Measurements from ENCODE around the gene UGT1A4. TPM values are rescaled to one million over a fixed set of nuclear protein-coding genes. Genes with fewer than 3 reads are reported as not detected.

UGT1A4 gene
- total RNA-seq, 1 donor, result not detected

DNA sequence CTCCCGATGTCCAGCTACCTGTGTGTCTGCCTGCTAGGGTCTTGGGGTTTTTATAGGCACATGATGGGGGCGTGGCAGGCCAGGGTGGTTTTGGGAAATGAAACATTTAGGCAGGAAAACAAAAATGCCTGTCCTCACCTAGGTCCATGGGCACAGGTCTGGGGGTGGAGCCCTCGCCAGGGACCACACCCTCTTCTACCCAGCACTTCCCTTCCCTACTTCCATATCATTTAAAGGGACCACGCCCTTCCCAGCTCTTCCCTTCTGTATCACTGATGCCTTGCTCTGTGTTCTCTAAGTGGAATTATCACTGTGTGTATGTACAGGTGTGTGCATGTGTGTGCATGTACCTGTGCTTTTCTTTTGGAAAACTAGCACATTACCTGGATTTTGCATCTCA is 47.9 kb downstream of the UGT1A4 start:
- H3K4me3 ChIP-seq (ENCODE audit: insufficient read depth, low read length), result no peak overlapping the region
- no peak overlapping the region for H3K4me2 ChIP-seq (ENCODE audit: insufficient read depth, low read length)
- H3K79me2 ChIP-seq (ENCODE audit: insufficient read depth, low read length), result no peaks in the 10 kb centered on the region
- no peaks in the 10 kb centered on the region for H3K27me3 ChIP-seq (ENCODE audit: insufficient read depth, low read length)
- TF ChIP-seq, protein P1, sequence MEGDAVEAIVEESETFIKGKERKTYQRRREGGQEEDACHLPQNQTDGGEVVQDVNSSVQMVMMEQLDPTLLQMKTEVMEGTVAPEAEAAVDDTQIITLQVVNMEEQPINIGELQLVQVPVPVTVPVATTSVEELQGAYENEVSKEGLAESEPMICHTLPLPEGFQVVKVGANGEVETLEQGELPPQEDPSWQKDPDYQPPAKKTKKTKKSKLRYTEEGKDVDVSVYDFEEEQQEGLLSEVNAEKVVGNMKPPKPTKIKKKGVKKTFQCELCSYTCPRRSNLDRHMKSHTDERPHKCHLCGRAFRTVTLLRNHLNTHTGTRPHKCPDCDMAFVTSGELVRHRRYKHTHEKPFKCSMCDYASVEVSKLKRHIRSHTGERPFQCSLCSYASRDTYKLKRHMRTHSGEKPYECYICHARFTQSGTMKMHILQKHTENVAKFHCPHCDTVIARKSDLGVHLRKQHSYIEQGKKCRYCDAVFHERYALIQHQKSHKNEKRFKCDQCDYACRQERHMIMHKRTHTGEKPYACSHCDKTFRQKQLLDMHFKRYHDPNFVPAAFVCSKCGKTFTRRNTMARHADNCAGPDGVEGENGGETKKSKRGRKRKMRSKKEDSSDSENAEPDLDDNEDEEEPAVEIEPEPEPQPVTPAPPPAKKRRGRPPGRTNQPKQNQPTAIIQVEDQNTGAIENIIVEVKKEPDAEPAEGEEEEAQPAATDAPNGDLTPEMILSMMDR (IDR thresholded peaks at IDR 0.05; ENCODE audit: extremely low read depth, low read depth, low read length), result no peak
- H3K27ac ChIP-seq (ENCODE audit: low read depth, low read length), result no peak overlapping the region
- no peaks in the 10 kb centered on the region for H3K36me3 ChIP-seq (ENCODE audit: insufficient read depth, low read length)
- H3K9me3 ChIP-seq (ENCODE audit: low read depth, low read length), result no peaks in the 10 kb centered on the region
- no peaks in the 10 kb centered on the region for H4K20me1 ChIP-seq (ENCODE audit: insufficient read depth, low read length)
- H2AFZ ChIP-seq (ENCODE audit: low read length), result no peak overlapping the region
- peaks cover 20% of the 10 kb centered on the region for H3K4me1 ChIP-seq (ENCODE audit: insufficient read depth, low read length)
- no peak for DNase-seq (ENCODE audit: insufficient read length, low spot score, missing footprints)

DNA sequence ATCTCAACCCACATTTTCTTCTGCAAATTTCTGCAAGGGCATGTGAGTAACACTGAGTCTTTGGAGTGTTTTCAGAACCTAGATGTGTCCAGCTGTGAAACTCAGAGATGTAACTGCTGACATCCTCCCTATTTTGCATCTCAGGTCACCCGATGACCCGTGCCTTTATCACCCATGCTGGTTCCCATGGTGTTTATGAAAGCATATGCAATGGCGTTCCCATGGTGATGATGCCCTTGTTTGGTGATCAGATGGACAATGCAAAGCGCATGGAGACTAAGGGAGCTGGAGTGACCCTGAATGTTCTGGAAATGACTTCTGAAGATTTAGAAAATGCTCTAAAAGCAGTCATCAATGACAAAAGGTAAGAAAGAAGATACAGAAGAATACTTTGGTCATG is 49.5 kb downstream of the UGT1A4 start:
- no peaks in the 10 kb centered on the region for H3K9me3 ChIP-seq (ENCODE audit: low read depth, low read length)
- H3K4me3 ChIP-seq (ENCODE audit: insufficient read depth, low read length), result no peak overlapping the region
- no peaks in the 10 kb centered on the region for H4K20me1 ChIP-seq (ENCODE audit: insufficient read depth, low read length)
- TF ChIP-seq, protein P1 (IDR thresholded peaks at IDR 0.05; ENCODE audit: extremely low read depth, low read depth, low read length), result no peak
- no peaks in the 10 kb centered on the region for H3K79me2 ChIP-seq (ENCODE audit: insufficient read depth, low read length)
- peaks cover 16% of the 10 kb centered on the region for H3K4me1 ChIP-seq (ENCODE audit: insufficient read depth, low read length)
- H3K27me3 ChIP-seq (ENCODE audit: insufficient read depth, low read length), result no peaks in the 10 kb centered on the region
- no peak overlapping the region for H3K4me2 ChIP-seq (ENCODE audit: insufficient read depth, low read length)
- DNase-seq (ENCODE audit: insufficient read length, low spot score, missing footprints), result no peak
- H2AFZ ChIP-seq (ENCODE audit: low read length), result no peak overlapping the region
- H3K36me3 ChIP-seq (ENCODE audit: insufficient read depth, low read length), result no peaks in the 10 kb centered on the region
- H3K27ac ChIP-seq (ENCODE audit: low read depth, low read length), result no peak overlapping the region

DNA sequence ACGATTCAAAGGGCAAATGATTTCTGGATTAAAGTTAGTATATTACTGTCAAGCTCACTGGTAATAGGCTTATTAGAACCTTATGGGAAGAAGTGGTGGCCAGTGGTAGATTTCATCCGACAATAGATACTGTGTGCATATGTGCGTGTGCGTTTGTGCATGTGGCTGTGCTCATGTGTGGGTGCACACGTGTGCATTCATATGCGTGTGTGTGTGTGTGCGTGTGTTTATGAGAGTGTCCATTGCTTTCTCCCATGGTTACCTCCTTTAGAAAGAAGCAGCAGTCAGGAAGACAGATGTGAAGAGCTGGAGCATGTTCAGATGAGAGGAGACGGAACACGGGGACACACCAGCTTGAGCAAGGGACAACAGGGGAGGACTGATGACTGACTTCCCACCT is 50.7 kb downstream of the UGT1A4 start:
- Histone ChIP-seq H3K9me3 (ENCODE audit: low read depth, low read length) (no peaks in the 10 kb centered on the region), H4K20me1 (ENCODE audit: insufficient read depth, low read length) (no peaks in the 10 kb centered on the region), H3K27ac (ENCODE audit: low read depth, low read length) (no peak overlapping the region), H3K27me3 (ENCODE audit: insufficient read depth, low read length) (no peaks in the 10 kb centered on the region), H3K4me2 (ENCODE audit: insufficient read depth, low read length) (no peak overlapping the region), H3K79me2 (ENCODE audit: insufficient read depth, low read length) (no peaks in the 10 kb centered on the region), H3K4me3 (ENCODE audit: insufficient read depth, low read length) (no peak overlapping the region), H2AFZ (ENCODE audit: low read length) (no peak overlapping the region), H3K4me1 (ENCODE audit: insufficient read depth, low read length) (peaks cover 6% of the 10 kb centered on the region), H3K36me3 (ENCODE audit: insufficient read depth, low read length) (no peaks in the 10 kb centered on the region)
- no peak for DNase-seq (ENCODE audit: insufficient read length, low spot score, missing footprints)
- TF ChIP-seq, protein P1 (IDR thresholded peaks at IDR 0.05; ENCODE audit: extremely low read depth, low read depth, low read length), result no peak

DNA sequence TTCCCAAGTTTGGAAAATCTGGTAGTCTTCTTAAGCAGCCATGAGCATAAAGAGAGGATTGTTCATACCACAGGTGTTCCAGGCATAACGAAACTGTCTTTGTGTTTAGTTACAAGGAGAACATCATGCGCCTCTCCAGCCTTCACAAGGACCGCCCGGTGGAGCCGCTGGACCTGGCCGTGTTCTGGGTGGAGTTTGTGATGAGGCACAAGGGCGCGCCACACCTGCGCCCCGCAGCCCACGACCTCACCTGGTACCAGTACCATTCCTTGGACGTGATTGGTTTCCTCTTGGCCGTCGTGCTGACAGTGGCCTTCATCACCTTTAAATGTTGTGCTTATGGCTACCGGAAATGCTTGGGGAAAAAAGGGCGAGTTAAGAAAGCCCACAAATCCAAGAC is 53.6 kb downstream of the UGT1A4 start:
- DNase-seq (ENCODE audit: insufficient read length, low spot score, missing footprints), result no peak
- Histone ChIP-seq H2AFZ (ENCODE audit: low read length) (no peak overlapping the region), H3K4me2 (ENCODE audit: insufficient read depth, low read length) (no peak overlapping the region), H3K27ac (ENCODE audit: low read depth, low read length) (no peak overlapping the region), H3K79me2 (ENCODE audit: insufficient read depth, low read length) (no peaks in the 10 kb centered on the region), H4K20me1 (ENCODE audit: insufficient read depth, low read length) (no peaks in the 10 kb centered on the region), H3K27me3 (ENCODE audit: insufficient read depth, low read length) (no peaks in the 10 kb centered on the region), H3K4me1 (ENCODE audit: insufficient read depth, low read length) (no peaks in the 10 kb centered on the region), H3K36me3 (ENCODE audit: insufficient read depth, low read length) (no peaks in the 10 kb centered on the region), H3K9me3 (ENCODE audit: low read depth, low read length) (peaks cover 3% of the 10 kb centered on the region), H3K4me3 (ENCODE audit: insufficient read depth, low read length) (no peak overlapping the region)
- TF ChIP-seq, protein P1 (IDR thresholded peaks at IDR 0.05; ENCODE audit: extremely low read depth, low read depth, low read length), result no peak
